SIG-M5 treated with dmso at 0.1 percent for 504 hours (cell line): ENCODE data around the gene MALRD1.
"Not testable (repeated sequence)": the region's sequence is repeated elsewhere in the genome, so short reads cannot be mapped to it uniquely, and the experiment has no call there.

Experiments used
- DNase-seq: peaks from one replicate; lab custom pipeline; 2025; ENCODE audit not compliant: unreplicated experiment; lab: John Stamatoyannopoulos, UW

The MALRD1 gene

GRCh38 chr10:19701427-19702052 is 652.9 kb downstream of the MALRD1 start:
- DNase-seq = no peak

- no peak for DNase-seq
These were observed 653.6 kb downstream of the MALRD1 start for GRCh38 chr10:19702215-19702614.

GRCh38 chr10:19704544-19704943 is 655.9 kb downstream of the MALRD1 start:
- DNase-seq = no peak

GRCh38 chr10:19705250-19705649 is 656.6 kb downstream of the MALRD1 start:
- DNase-seq = no peak

GRCh38 chr10:19706904-19707303 is 658.3 kb downstream of the MALRD1 start:
- DNase-seq = no peak

GRCh38 chr10:19707376-19707775 is 658.8 kb downstream of the MALRD1 start:
- DNase-seq = no peak

GRCh38 chr10:19708031-19708430 is 659.4 kb downstream of the MALRD1 start:
- DNase-seq = no peak

- DNase-seq = no peak
These were observed 662.0 kb downstream of the MALRD1 start for GRCh38 chr10:19710600-19710999.

GRCh38 chr10:19713159-19713558 is 664.6 kb downstream of the MALRD1 start:
- no peak for DNase-seq

- DNase-seq = no peak
These were observed 665.4 kb downstream of the MALRD1 start for GRCh38 chr10:19713800-19714525.

GRCh38 chr10:19719284-19719683 is 670.7 kb downstream of the MALRD1 start:
- no peak for DNase-seq

GRCh38 chr10:19724287-19724686 is 675.7 kb downstream of the MALRD1 start:
- DNase-seq = no peak

GRCh38 chr10:19728376-19728775 is 679.8 kb downstream of the MALRD1 start:
- DNase-seq = no peak

GRCh38 chr10:19728964-19729363 is 680.4 kb downstream of the MALRD1 start:
- no peak for DNase-seq

- DNase-seq = no peak
These were observed 681.7 kb downstream of the MALRD1 start for GRCh38 chr10:19730167-19730906.

GRCh38 chr10:19730907-19731217 is 682.3 kb downstream of the MALRD1 start:
- no peak for DNase-seq

GRCh38 chr10:19731560-19731959 is 683.0 kb downstream of the MALRD1 start:
- no peak for DNase-seq

GRCh38 chr10:19738440-19738839 is 689.8 kb downstream of the MALRD1 start:
- no peak for DNase-seq

GRCh38 chr10:19739232-19739631 is 690.6 kb downstream of the MALRD1 start:
- DNase-seq = not testable (repeated sequence)

- not testable (repeated sequence) for DNase-seq
These were observed 693.5 kb downstream of the MALRD1 start for GRCh38 chr10:19742144-19742543.

GRCh38 chr10:19745672-19746071 is 697.1 kb downstream of the MALRD1 start:
- no peak for DNase-seq

GRCh38 chr10:19749185-19749729 is 700.7 kb downstream of the MALRD1 start:
- DNase-seq = no peak
